HepG2 (cell line): ENCODE results near the gene CLCA1. TPM values are rescaled to one million over a fixed set of nuclear protein-coding genes. Genes with fewer than 3 reads are reported as not detected.

Experiments
- ATAC-seq: fragments of 200-7000 bp; cut with Tn5 transposase; 3 replicates; pipeline ENCODE4 v1.9.1; 2020; ENCODE audit warnings: mild to moderate bottlenecking, moderate library complexity
- BruUV-seq: library from RNA; stranded (reverse); fragments of 400-500 nt; replicated peaks from 2 replicates; lab custom pipeline; 2021; lab: Mats Ljungman, UMichigan
- CTCF ChIA-PET: fragments of 300-600 bp; formaldehyde crosslinking; extraction: SDS; loops from one replicate; lab custom pipeline; 2021; ENCODE audit warnings: low total read pairs, inconsistent platforms, low intra/inter-chr PET ratio; lab: Yijun Ruan, JAX
- POLR2A ChIA-PET: fragments of 350-600 bp; sonication (Branson Sonifier 250); formaldehyde crosslinking; loops from one replicate; lab custom pipeline; 2020; ENCODE audit warnings: antibody characterized with exemption, inconsistent platforms; lab: Yijun Ruan, JAX
- DNase-seq: peaks from one replicate; pipeline ENCODE4 v3.0.0-alpha.2; 2015; ENCODE audit warnings: low spot score
- FAIRE-seq: peaks from 3 replicates; lab custom pipeline; 2011; peaks lifted over from hg19 to GRCh38; lab: Jason Lieb, UNC
- H2AFZ ChIP-seq: one replicate; pipeline ENCODE4 v1.6.1; 2011; ENCODE audit warnings: low read length, inconsistent platforms
- H3K27ac ChIP-seq: fragments of 300-600 bp; 3 replicates; pipeline ENCODE4 v1.8.0; 2011; ENCODE audit warnings: mixed run types, mild to moderate bottlenecking, mixed read lengths, low read length, inconsistent platforms; ENCODE audit not compliant: insufficient read depth; ENCODE audit errors: extremely low read length
- H3K27me3 ChIP-seq, 2 experiments: fragments of 200-600 bp in 1 of 2; 2 replicates in 1 of 2; 3 replicates in 1 of 2; pipeline versions ENCODE4 v1.6.0 to v1.8.0; 2011; ENCODE audit warnings: low read length in 2 of 2, mild to moderate bottlenecking in 2 of 2, moderate library complexity in 2 of 2, inconsistent platforms in 1 of 2; ENCODE audit not compliant: insufficient read depth in 2 of 2, control insufficient read depth in 1 of 2
- H3K36me3 ChIP-seq, 2 experiments: fragments of 200-600 bp in 1 of 2; replicated peaks in 1 of 2; 2 replicates in 1 of 2; 3 replicates in 1 of 2; pipeline versions ENCODE4 v1.5.1 to v1.8.0; 2011; ENCODE audit warnings: low read length in 2 of 2, inconsistent platforms in 1 of 2; ENCODE audit not compliant: insufficient read depth in 2 of 2, control insufficient read depth in 1 of 2
- H3K4me1 ChIP-seq: 2 replicates; pipeline ENCODE4 v1.5.1; 2012; ENCODE audit warnings: low read length, inconsistent platforms; ENCODE audit not compliant: insufficient read depth
- H3K4me2 ChIP-seq: 2 replicates; pipeline ENCODE4 v1.6.0; 2011; ENCODE audit warnings: low read depth, low read length, inconsistent platforms
- H3K4me3 ChIP-seq, 3 experiments: fragments of 200-600 bp in 1 of 3; sonication (generic), shearing (Covaris generic) in 1 of 3; replicated peaks in 1 of 3; 2 replicates each; pipeline ENCODE4 v1.5.1; 2011 to 2016; ENCODE audit warnings: low read length in 3 of 3, inconsistent platforms in 2 of 3, low read depth in 2 of 3, mild to moderate bottlenecking in 2 of 3, control low read depth in 1 of 3, mixed read lengths in 1 of 3; ENCODE audit not compliant: insufficient read depth in 1 of 3
- H3K79me2 ChIP-seq: one replicate; pipeline ENCODE4 v1.6.1; 2011; ENCODE audit warnings: low read length, inconsistent platforms; ENCODE audit not compliant: insufficient read depth
- H3K9ac ChIP-seq: 2 replicates; pipeline ENCODE4 v1.6.0; 2011; ENCODE audit warnings: mild to moderate bottlenecking, low read depth, low read length, inconsistent platforms; ENCODE audit not compliant: insufficient read depth
- H3K9me3 ChIP-seq: 2 replicates; pipeline ENCODE4 v1.5.1; 2012; ENCODE audit warnings: mild to moderate bottlenecking, low read length
- H4K20me1 ChIP-seq: 2 replicates; pipeline ENCODE4 v1.6.0; 2011; ENCODE audit warnings: inconsistent platforms, mild to moderate bottlenecking, low read length, moderate library complexity; ENCODE audit not compliant: insufficient read depth
- BORCS8-MEF2B ChIP-seq: sonication (generic); formaldehyde crosslinking; IDR thresholded peaks from 2 replicates; pipeline ENCODE4 v1.8.0; 2022; ENCODE audit warnings: mild to moderate bottlenecking, missing genetic modification reagents
- HDAC1 ChIP-seq: sonication (generic); formaldehyde crosslinking; IDR thresholded peaks from 2 replicates; pipeline ENCODE4 v1.5.1; 2020; ENCODE audit warnings: mild to moderate bottlenecking, missing genetic modification reagents
- SALL1 ChIP-seq: sonication (generic); formaldehyde crosslinking; IDR thresholded peaks from 2 replicates; pipeline ENCODE4 v1.8.0; 2022; ENCODE audit warnings: mild to moderate bottlenecking, missing genetic modification reagents
- SRSF1 ChIP-seq: fragments of 200-400 bp; formaldehyde crosslinking; optimal IDR thresholded peaks from 2 replicates; pipeline ENCODE3; 2017; ENCODE audit warnings: mild to moderate bottlenecking, low read depth, low read length, moderate library complexity
- TEAD3 ChIP-seq: optimal IDR thresholded peaks from 2 replicates; pipeline ENCODE3; 2016; ENCODE audit warnings: borderline replicate concordance
- THAP11 ChIP-seq: IDR thresholded peaks from 2 replicates; pipeline ENCODE4 v1.6.1; 2016; ENCODE audit warnings: missing biosample characterization, missing genetic modification reagents
- TOPORS ChIP-seq: sonication (generic); formaldehyde crosslinking; IDR thresholded peaks from 2 replicates; pipeline ENCODE4 v1.8.0; 2023; ENCODE audit warnings: mild to moderate bottlenecking, missing genetic modification reagents
- WGBS: methylation state at CpG from one replicate; pipeline ENCODE4 v1.1.6; 2017; ENCODE audit warnings: low lambda C conversion rate; 5-methylcytosine and 5-hydroxymethylcytosine counted together
- in situ Hi-C: cut with HindIII; loops from 2 replicates; pipeline ENCODE4 v1.10.0; 2017; ENCODE audit warnings: low pct_unique_long_range_greater_than_20kb; ENCODE audit not compliant: extremely low pct_ligation_motif_present
- intact Hi-C: fragments of 100-400 bp; cut with micrococcal nuclease; formaldehyde crosslinking; loops from one replicate; pipeline ENCODE4 v1.10.0; 2022; ENCODE audit not compliant: unreplicated experiment
- polyA plus RNA-seq, 8 experiments: library from polyadenylated mRNA; depleted of rRNA in 3 of 8; stranded (reverse) in 7 of 8; unstranded in 1 of 8; fragments of >200 nt; fragmentation: Illumina TruSeq in 4 of 8; extraction: Trizol in 4 of 8; gene quantifications; 2 replicates each; pipeline versions ENCODE4 v1.2.1 to v1.2.3, GENCODE V29; 2011 to 2016; ENCODE audit warnings: low read depth in 4 of 8, missing spikeins in 1 of 8, mixed read lengths in 1 of 8; ENCODE audit not compliant: insufficient read depth in 1 of 8
- total RNA-seq, 5 experiments: library from RNA; depleted of rRNA; stranded (reverse); fragments of >200 nt; fragmentation: Illumina TruSeq; extraction: Trizol; gene quantifications; 2 replicates each; pipeline ENCODE4 v1.2.3, GENCODE V29; 2016; ENCODE audit warnings: low read depth in 1 of 5
- TF ChIP-seq, protein P1 (sequence below), 2 experiments: sonication (generic) in 1 of 2; formaldehyde crosslinking in 1 of 2; IDR thresholded peaks; 2 replicates each; pipeline versions ENCODE4 v1.5.1 to v1.6.1; 2011 to 2020; ENCODE audit warnings: borderline replicate concordance in 1 of 2, low read depth in 1 of 2, low read length in 1 of 2, mild to moderate bottlenecking in 1 of 2, missing genetic modification reagents in 1 of 2, moderate library complexity in 1 of 2

CLCA1 gene
- total and polyA plus RNA-seq, 2 of the 13 experiments (the other 11 are each of a cell fraction or from before 2014, with no cell fraction given) = not detected

DNA sequence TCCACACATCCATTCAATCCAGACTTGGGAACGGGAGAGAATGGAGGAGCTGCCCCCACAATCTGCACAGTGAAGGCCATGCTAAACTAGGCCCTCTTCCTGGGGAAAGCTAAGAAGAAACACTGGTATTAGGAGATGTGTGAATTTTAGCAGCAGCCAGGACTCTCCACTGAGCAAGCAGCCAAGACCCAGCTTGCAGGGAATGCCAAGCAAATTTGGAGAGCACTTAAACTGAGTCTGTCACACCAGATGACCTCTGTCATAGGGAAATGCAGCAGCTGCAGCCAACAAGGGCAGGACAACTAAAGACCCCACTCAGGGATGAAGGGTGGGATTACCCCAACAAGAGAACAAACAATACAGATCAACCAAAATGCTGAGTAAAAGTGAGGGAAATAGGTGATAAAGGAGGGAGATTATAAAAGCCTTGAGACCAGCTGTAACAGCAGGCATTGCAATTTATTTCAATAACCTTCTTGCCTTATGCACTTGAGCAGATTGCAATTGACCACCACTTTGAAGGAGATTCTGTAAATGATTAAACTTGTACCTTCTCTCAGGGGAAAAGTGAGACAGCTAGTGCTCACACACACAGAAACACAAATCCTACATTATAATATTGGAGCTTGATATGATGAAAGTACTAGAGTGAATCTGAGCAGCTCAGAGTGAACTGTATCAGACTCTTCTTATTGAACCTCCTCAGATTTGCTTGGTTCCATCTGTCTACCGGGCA, 2.5 kb upstream of the CLCA1 start:
- DNase-seq (no peak), FAIRE-seq (no peak), ATAC-seq (no peak)
- H3K4me3 ChIP-seq = no peak overlapping the region
- intact Hi-C loops = no loop called here
- TF ChIP-seq TEAD3 (no peak), BORCS8-MEF2B (CRISPR knock-in tag) (no peak), HDAC1 (CRISPR knock-in tag) (no peak), TOPORS (CRISPR knock-in tag) (no peak), SRSF1 (no peak), THAP11 (no peak), SALL1 (CRISPR knock-in tag) (no peak)
- TF ChIP-seq, protein P1, sequence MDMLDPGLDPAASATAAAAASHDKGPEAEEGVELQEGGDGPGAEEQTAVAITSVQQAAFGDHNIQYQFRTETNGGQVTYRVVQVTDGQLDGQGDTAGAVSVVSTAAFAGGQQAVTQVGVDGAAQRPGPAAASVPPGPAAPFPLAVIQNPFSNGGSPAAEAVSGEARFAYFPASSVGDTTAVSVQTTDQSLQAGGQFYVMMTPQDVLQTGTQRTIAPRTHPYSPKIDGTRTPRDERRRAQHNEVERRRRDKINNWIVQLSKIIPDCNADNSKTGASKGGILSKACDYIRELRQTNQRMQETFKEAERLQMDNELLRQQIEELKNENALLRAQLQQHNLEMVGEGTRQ (IDR thresholded peaks at IDR 0.05; ENCODE audit: low read depth, low read length) = no peak
- TF ChIP-seq, protein P1 (CRISPR knock-in tag; IDR thresholded peaks at IDR 0.05; ENCODE audit: borderline replicate concordance) = no peak
- H3K9me3 ChIP-seq = no peaks in the 10 kb centered on the region
- H3K9ac ChIP-seq = no peak overlapping the region
- no peak overlapping the region for H3K27ac ChIP-seq
- no peaks in the 10 kb centered on the region for H4K20me1 ChIP-seq
- in situ Hi-C loops = no loop called here
- WGBS = 0% methylated on average over 2 of the region's 2 CpGs
- CTCF ChIA-PET = no interaction called here
- H3K27me3 ChIP-seq = no peaks in the 10 kb centered on the region
- no peaks in the 10 kb centered on the region for H3K79me2 ChIP-seq
- no peak overlapping the region for H3K4me2 ChIP-seq
- H3K4me1 ChIP-seq = no peaks in the 10 kb centered on the region
- no TSS peak for BruUV-seq
- H2AFZ ChIP-seq = no peak overlapping the region
- H3K36me3 ChIP-seq = no peaks in the 10 kb centered on the region
- POLR2A ChIA-PET = no interaction called here
